Left lung (tissue), 10 donors: ENCODE results near the gene ZSWIM5. TPM values are rescaled to one million over a fixed set of nuclear protein-coding genes. Genes with fewer than 3 reads are reported as not detected.
"Not testable (repeated sequence)": the region's sequence is repeated elsewhere in the genome, so short reads cannot be mapped to it uniquely, and the experiment has no call there.

Experiments used
- ATAC-seq: fragments of 200-7000 bp; cut with Tn5 transposase; one replicate; pipeline ENCODE4 v1.9.1; 2020; ENCODE audit warnings: moderate library complexity
- DNase-seq, 4 donors: peaks; one replicate each; pipeline ENCODE4 v3.0.0-alpha.2; 2013 to 2020
- H3K27ac ChIP-seq, 2 donors: fragments of 200-600 bp; sonication (generic) in 1 of 2; one replicate each; pipeline versions ENCODE4 v1.5.0 to v1.8.0; 2020 to 2021
- H3K27me3 ChIP-seq, 2 donors: fragments of 200-600 bp; sonication (generic) in 1 of 2; one replicate each; pipeline versions ENCODE4 v1.5.0 to v1.8.0; 2020 to 2021
- H3K36me3 ChIP-seq, 2 donors: fragments of 200-600 bp; sonication (generic) in 1 of 2; one replicate each; pipeline versions ENCODE4 v1.5.0 to v1.8.0; 2020 to 2021
- H3K4me1 ChIP-seq, 2 donors: fragments of 200-600 bp; one replicate each; pipeline ENCODE4 v1.8.0; 2021
- H3K4me3 ChIP-seq, 2 donors: fragments of 200-600 bp; sonication (generic) in 1 of 2; one replicate each; pipeline versions ENCODE4 v1.5.0 to v1.8.0; 2020 to 2021; ENCODE audit warnings: mild to moderate bottlenecking in 1 of 2
- H3K9me3 ChIP-seq, 2 donors: fragments of 200-600 bp; sonication (generic) in 1 of 2; one replicate each; pipeline versions ENCODE4 v1.5.0 to v1.8.0; 2020 to 2021
- intact Hi-C, 2 donors: fragments of 100-400 bp; cut with DNase I; formaldehyde crosslinking; loops; one replicate each; pipeline versions ENCODE4 v1.11.2 to v1.14.2; 2022
- polyA plus RNA-seq, 6 donors: library from polyadenylated mRNA; unstranded; fragments of 120-200 nt; gene quantifications; one replicate each; pipeline ENCODE4 v1.2.1, GENCODE V29; 2013; ENCODE audit not compliant: insufficient read length in 6 of 6
- total RNA-seq, 2 donors: library from RNA; stranded (reverse); fragmentation: NEBNext Ultra II Directional; extraction: Animal tissue kit (Norgen Biotek cat#: 25700); gene quantifications; one replicate each; pipeline ENCODE4 v1.2.1, GENCODE V29; 2021
- TF ChIP-seq, protein P1 (sequence below), 2 donors: fragments of 200-600 bp; sonication (generic) in 1 of 2; IDR thresholded peaks; one replicate each; pipeline versions ENCODE4 v1.5.0 to v1.8.0; 2021; ENCODE audit warnings: antibody characterized with exemption in 2 of 2
- donor health status: DM: no; HTN: yes; CAD: no.
- donor health status: DM: no; HTN: no; CAD: no.

The ZSWIM5 gene
- total and polyA plus RNA-seq, 8 donors, result 2.0 to 6.3 (median 4.7) TPM

DNA sequence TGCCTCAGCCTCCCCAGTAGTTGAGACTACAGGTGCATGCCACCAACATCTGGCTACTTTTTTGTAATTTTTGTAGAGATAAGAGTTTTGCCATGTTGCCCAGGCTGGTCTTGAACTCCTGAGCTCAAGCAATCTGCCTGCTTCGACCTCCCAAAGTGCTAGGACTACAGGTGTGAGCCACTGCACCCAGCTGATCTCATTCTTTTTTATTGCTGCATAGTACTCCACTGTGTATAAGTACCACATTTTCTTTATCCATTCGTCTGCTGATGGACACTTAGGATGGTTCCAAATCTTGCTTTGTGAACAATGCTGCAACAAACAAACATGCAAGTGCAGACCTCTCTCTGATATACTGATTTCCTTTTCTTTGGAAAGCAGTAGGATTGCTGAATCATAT lies 134.8 kb downstream of the ZSWIM5 start:
- DNase-seq (no peak), ATAC-seq (no peak)
- intact Hi-C loops, result no loop called here
- H3K4me3 ChIP-seq, result no peak overlapping the region
- no peaks in the 10 kb centered on the region for H3K36me3 ChIP-seq
- H3K27me3 ChIP-seq, result no peaks in the 10 kb centered on the region
- no peak overlapping the region for H3K27ac ChIP-seq
- TF ChIP-seq, protein P1, sequence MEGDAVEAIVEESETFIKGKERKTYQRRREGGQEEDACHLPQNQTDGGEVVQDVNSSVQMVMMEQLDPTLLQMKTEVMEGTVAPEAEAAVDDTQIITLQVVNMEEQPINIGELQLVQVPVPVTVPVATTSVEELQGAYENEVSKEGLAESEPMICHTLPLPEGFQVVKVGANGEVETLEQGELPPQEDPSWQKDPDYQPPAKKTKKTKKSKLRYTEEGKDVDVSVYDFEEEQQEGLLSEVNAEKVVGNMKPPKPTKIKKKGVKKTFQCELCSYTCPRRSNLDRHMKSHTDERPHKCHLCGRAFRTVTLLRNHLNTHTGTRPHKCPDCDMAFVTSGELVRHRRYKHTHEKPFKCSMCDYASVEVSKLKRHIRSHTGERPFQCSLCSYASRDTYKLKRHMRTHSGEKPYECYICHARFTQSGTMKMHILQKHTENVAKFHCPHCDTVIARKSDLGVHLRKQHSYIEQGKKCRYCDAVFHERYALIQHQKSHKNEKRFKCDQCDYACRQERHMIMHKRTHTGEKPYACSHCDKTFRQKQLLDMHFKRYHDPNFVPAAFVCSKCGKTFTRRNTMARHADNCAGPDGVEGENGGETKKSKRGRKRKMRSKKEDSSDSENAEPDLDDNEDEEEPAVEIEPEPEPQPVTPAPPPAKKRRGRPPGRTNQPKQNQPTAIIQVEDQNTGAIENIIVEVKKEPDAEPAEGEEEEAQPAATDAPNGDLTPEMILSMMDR (IDR thresholded peaks at IDR 0.05), result no peak
- H3K9me3 ChIP-seq, result peaks cover 0 to 9% of the 10 kb centered on the region in 2 donors
- H3K4me1 ChIP-seq, result no peaks in the 10 kb centered on the region

DNA sequence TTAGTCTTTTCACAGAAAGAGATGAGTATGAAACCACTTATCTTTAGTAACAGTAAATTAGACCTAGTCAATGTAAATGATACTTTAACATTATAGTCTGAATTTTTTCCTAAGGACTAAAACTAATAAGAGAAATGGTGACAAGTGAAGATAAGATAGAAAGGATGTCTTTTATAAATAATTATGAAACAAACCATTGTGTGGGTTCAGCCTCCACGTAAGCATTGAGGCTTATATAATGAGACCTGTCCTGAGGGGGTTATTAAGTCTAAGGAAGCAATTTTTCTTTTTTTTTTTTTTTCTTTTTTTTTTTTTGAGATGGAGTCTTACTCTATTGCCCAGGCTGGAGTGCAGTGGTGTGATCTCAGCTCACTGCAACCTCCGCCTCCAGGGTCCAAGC lies 138.6 kb downstream of the ZSWIM5 start:
- TF ChIP-seq, protein P1 (IDR thresholded peaks at IDR 0.05), result no peak
- intact Hi-C loops, result no loop called here

DNA sequence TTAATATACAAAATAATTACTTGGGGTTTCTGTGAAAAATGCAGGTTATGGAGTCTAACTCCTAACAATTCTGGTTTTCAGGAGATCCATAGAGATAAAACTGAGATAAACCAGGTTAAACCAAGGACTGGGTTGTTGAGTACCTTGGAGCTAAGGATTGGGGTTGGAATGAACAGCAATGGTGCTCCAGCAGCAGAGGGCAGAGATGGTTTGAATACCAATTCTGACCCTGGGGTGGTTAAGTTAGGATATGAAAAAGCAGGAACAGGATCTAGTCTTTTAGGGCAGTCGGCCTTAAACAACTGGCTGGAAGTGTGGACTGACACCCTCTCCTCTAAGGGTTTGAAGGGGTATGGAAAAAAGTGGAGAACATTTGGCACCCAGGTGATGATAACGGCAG lies 141.3 kb downstream of the ZSWIM5 start:
- intact Hi-C loops, result no loop called here
- no peaks in the 10 kb centered on the region for H3K9me3 ChIP-seq

More for the DNA sequence above, 138.6 kb downstream of the ZSWIM5 start:
- DNase-seq, result no peak
- no peak overlapping the region for H3K27ac ChIP-seq
- peaks cover 0 to 3% of the 10 kb centered on the region in 2 donors for H3K9me3 ChIP-seq
- H3K36me3 ChIP-seq, result no peaks in the 10 kb centered on the region
- no peaks in the 10 kb centered on the region for H3K27me3 ChIP-seq
- no peak for ATAC-seq
- H3K4me3 ChIP-seq, result no peak overlapping the region
- no peaks in the 10 kb centered on the region for H3K4me1 ChIP-seq

DNA sequence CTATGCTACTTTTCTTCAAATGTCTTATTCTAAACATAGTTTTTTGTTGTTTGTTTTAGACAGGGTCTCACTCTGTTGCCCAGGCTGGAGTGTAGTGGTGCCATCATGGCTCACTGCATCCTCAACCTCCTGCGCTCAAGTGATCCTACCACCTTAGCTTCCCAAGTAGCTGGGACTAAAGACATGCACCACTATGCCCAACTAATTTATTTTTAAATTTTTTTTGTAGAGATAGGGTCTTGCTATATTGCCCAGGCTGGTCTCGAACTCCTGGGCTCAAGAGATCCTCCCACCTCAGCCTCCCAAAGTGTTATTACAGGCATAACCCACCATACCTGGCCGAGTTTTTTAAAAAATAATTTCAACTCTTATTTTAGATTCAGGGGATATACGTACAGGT lies 143.9 kb downstream of the ZSWIM5 start:
- H3K4me3 ChIP-seq, H3K4me1 ChIP-seq, intact Hi-C loops, H3K36me3 ChIP-seq, ATAC-seq, DNase-seq, H3K27me3 ChIP-seq, H3K27ac ChIP-seq, H3K9me3 ChIP-seq: not testable (repeated sequence)

More for the DNA sequence above, 141.3 kb downstream of the ZSWIM5 start:
- no peak overlapping the region for H3K27ac ChIP-seq
- no peak for DNase-seq
- no peaks in the 10 kb centered on the region for H3K27me3 ChIP-seq
- no peak for ATAC-seq
- H3K4me1 ChIP-seq, result no peaks in the 10 kb centered on the region
- TF ChIP-seq, protein P1 (IDR thresholded peaks at IDR 0.05), result no peak
- H3K36me3 ChIP-seq, result no peaks in the 10 kb centered on the region
- no peak overlapping the region for H3K4me3 ChIP-seq

DNA sequence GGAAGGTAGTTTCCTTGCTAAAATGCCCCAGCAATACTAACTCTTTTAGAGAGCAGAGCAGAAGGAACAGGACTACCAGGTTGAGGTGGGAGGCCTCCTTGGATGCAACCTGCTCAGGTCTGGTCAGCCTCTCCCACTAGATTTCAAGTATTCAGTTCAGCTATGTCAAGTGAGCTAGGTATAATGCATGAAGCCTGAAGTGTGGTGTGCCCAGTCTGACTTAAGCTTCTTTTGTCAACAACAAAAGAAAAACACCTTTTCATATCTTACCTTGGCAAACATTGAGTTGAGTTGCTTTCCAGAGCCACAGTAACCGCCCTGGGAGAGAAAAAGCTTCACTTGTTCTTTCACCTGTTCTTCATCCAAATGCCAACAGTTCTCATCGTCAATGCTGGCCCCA lies 146.6 kb downstream of the ZSWIM5 start:
- no peaks in the 10 kb centered on the region for H3K27me3 ChIP-seq
- peak in 1 of 4 donors; percentile 19 for DNase-seq
- ATAC-seq, result peak; percentile 96
- H3K36me3 ChIP-seq, result no peaks in the 10 kb centered on the region
- no peaks in the 10 kb centered on the region for H3K9me3 ChIP-seq
- intact Hi-C loops, result no loop called here
- no peak overlapping the region for H3K4me3 ChIP-seq
- H3K4me1 ChIP-seq, result no peaks in the 10 kb centered on the region
- no peak overlapping the region for H3K27ac ChIP-seq
- TF ChIP-seq, protein P1 (IDR thresholded peaks at IDR 0.05), result no peak

DNA sequence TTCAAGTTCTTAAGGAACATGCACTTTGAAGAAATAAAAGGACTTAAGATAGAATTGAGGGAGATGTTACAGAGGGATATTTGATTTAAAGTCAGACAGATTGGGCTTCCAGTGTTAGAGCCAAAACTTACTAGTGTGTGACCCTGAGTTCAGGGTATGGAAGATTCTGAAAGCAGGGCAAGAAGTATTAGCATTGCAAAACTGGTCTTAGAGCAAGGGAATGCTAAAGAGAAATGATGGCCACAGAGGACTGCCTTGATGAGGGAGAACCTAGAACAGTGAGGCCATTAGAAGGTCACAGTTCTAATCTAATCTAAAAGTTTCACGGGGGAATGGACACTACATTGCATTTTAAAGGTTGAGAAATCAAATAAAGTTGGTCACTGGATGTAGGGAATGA lies 148.9 kb downstream of the ZSWIM5 start:
- no peaks in the 10 kb centered on the region for H3K27me3 ChIP-seq
- H3K36me3 ChIP-seq, result no peaks in the 10 kb centered on the region
- H3K4me1 ChIP-seq, result no peaks in the 10 kb centered on the region
- no peak overlapping the region for H3K27ac ChIP-seq
- DNase-seq (no peak), ATAC-seq (no peak)
- H3K4me3 ChIP-seq, result no peak overlapping the region
- intact Hi-C loops, result no loop called here
- TF ChIP-seq, protein P1 (IDR thresholded peaks at IDR 0.05), result no peak
- no peaks in the 10 kb centered on the region for H3K9me3 ChIP-seq
